D341Med (cell line): ENCODE measurements around the gene CXCL5.

Experiments
- DNase-seq: peaks from one replicate; pipeline ENCODE4 v3.0.0; 2012; ENCODE audit warnings: low spot score

Gene CXCL5

GRCh38 chr4:73998040-73999011, at the start of gene CXCL5:
CXCL5 (minus strand) TSS chr4:73998677; CDS start chr4:73998581, 96 bp downstream.
- no peak for DNase-seq

GRCh38 chr4:74047152-74047551, 48.7 kb upstream of the CXCL5 start:
- DNase-seq: no peak

- no peak for DNase-seq
Measured at GRCh38 chr4:74045772-74046171, 47.3 kb upstream of the CXCL5 start.

- no peak for DNase-seq
Measured at GRCh38 chr4:74045247-74045646, 46.8 kb upstream of the CXCL5 start.

GRCh38 chr4:74044677-74045076, 46.2 kb upstream of the CXCL5 start:
- DNase-seq: no peak

- DNase-seq: no peak
Measured at GRCh38 chr4:74042681-74043080, 44.2 kb upstream of the CXCL5 start.

- no peak for DNase-seq
Measured at GRCh38 chr4:74041418-74041817, 42.9 kb upstream of the CXCL5 start.

- no peak for DNase-seq
Measured at GRCh38 chr4:74039315-74039763, 40.9 kb upstream of the CXCL5 start.

- DNase-seq: peak; percentile 81
Measured at GRCh38 chr4:74038425-74039314, 40.2 kb upstream of the CXCL5 start, which contains the start of gene CXCL3. CXCL3 (minus strand) TSS chr4:74038689; CDS start chr4:74038611, 78 bp downstream.

- peak; percentile 31 for DNase-seq
Measured at GRCh38 chr4:74038086-74038424, 39.6 kb upstream of the CXCL5 start.

- no peak for DNase-seq
Measured at GRCh38 chr4:74037076-74037955, 38.8 kb upstream of the CXCL5 start.

GRCh38 chr4:74033739-74034138, 35.3 kb upstream of the CXCL5 start:
- DNase-seq: no peak

- DNase-seq: no peak
Measured at GRCh38 chr4:74032064-74032463, 33.6 kb upstream of the CXCL5 start.

GRCh38 chr4:74031576-74031975, 33.1 kb upstream of the CXCL5 start:
- DNase-seq: no peak

GRCh38 chr4:74030285-74030684, 31.8 kb upstream of the CXCL5 start:
- no peak for DNase-seq

GRCh38 chr4:74028504-74028903, 30.0 kb upstream of the CXCL5 start:
- DNase-seq: no peak

GRCh38 chr4:74023709-74024108, 25.2 kb upstream of the CXCL5 start:
- no peak for DNase-seq

GRCh38 chr4:74021601-74022000, 23.1 kb upstream of the CXCL5 start:
- no peak for DNase-seq

GRCh38 chr4:74018771-74019170, 20.3 kb upstream of the CXCL5 start:
- no peak for DNase-seq

- DNase-seq: no peak
Measured at GRCh38 chr4:74018116-74018515, 19.6 kb upstream of the CXCL5 start.

- no peak for DNase-seq
Measured at GRCh38 chr4:74016068-74016467, 17.6 kb upstream of the CXCL5 start.
